T-cell (primary cell): Measurements from ENCODE around the gene TARBP1. TPM values are rescaled to one million over a fixed set of nuclear protein-coding genes. Genes with fewer than 3 reads are reported as not detected.

Experiments
- ATAC-seq, 4 experiments: fragments of 200-7000 bp in 3 of 4; fragments of 150-1000 bp in 1 of 4; cut with Tn5 transposase; replicated peaks in 1 of 4; 1 replicate in 3 of 4; 2 replicates in 1 of 4; pipeline ENCODE4 v1.10.0; 2021; ENCODE audit warnings: moderate library complexity in 3 of 4, mild to moderate bottlenecking in 2 of 4, moderate number of reproducible peaks in 1 of 4
- CTCF ChIA-PET, 2 donors: fragments of 300-600 bp; sonication (Branson Sonifier 250); formaldehyde crosslinking; loops; one replicate each; lab custom pipeline; 2022; ENCODE audit warnings: antibody characterized with exemption in 2 of 2; lab: Charles Lee
- POLR2A ChIA-PET, 2 donors: fragments of 300-600 bp; sonication (Branson Sonifier 250); formaldehyde crosslinking; loops; one replicate each; lab custom pipeline; 2022; ENCODE audit warnings: antibody characterized with exemption in 2 of 2; lab: Charles Lee
- DNase-seq, 35 experiments: peaks; one replicate each; pipeline versions ENCODE4 v3.0.0 to v3.0.0-alpha.2; 2013 to 2023
- H3K27ac ChIP-seq: one replicate; pipeline ENCODE4 v1.5.1; 2013; ENCODE audit warnings: low read length
- H3K27me3 ChIP-seq, 2 experiments: replicated peaks in 1 of 2; 1 replicate in 1 of 2; 2 replicates in 1 of 2; pipeline versions ENCODE4 v1.6.1 to v1.7.0; 2013; ENCODE audit warnings: low read length in 1 of 2, mixed read lengths in 1 of 2; ENCODE audit not compliant: control insufficient read depth in 2 of 2, insufficient read depth in 2 of 2; ENCODE audit errors: extremely low read depth in 1 of 2
- H3K36me3 ChIP-seq, 2 donors: 1 replicate in 1 of 2; 2 replicates in 1 of 2; pipeline versions ENCODE4 v1.6.1 to v1.7.0; 2013; ENCODE audit warnings: low read length in 1 of 2; ENCODE audit not compliant: control insufficient read depth in 2 of 2, insufficient read depth in 1 of 2; ENCODE audit errors: extremely low read depth in 1 of 2
- H3K4me1 ChIP-seq, 2 experiments: 1 replicate in 1 of 2; 2 replicates in 1 of 2; pipeline versions ENCODE4 v1.6.1 to v1.7.0; 2013; ENCODE audit warnings: low read length in 2 of 2, mixed read lengths in 1 of 2; ENCODE audit not compliant: insufficient read depth in 2 of 2, control insufficient read depth in 1 of 2; ENCODE audit errors: extremely low read depth in 1 of 2
- H3K4me3 ChIP-seq, 2 donors: 1 replicate in 1 of 2; 2 replicates in 1 of 2; pipeline versions ENCODE4 v1.5.1 to v1.7.0; 2013; ENCODE audit warnings: mild to moderate bottlenecking in 2 of 2, low read length in 1 of 2, moderate library complexity in 1 of 2; ENCODE audit not compliant: control insufficient read depth in 1 of 2; ENCODE audit errors: extremely low read depth in 1 of 2
- H3K9me3 ChIP-seq: 2 replicates; pipeline ENCODE4 v1.7.0; 2013
- H3K27ac Mint-ChIP-seq, 2 donors: one replicate each; pipeline ENCODE4 v1.8.0; 2020 to 2021; ENCODE audit warnings: mild to moderate bottlenecking in 2 of 2, mixed read lengths in 2 of 2
- H3K27me3 Mint-ChIP-seq, 2 donors: one replicate each; pipeline ENCODE4 v1.8.0; 2021 to 2022; ENCODE audit warnings: mixed read lengths in 2 of 2
- H3K36me3 Mint-ChIP-seq: one replicate; pipeline ENCODE4 v1.8.0; 2021; ENCODE audit warnings: mixed read lengths
- H3K4me1 Mint-ChIP-seq, 3 donors: one replicate each; pipeline ENCODE4 v1.8.0; 2020 to 2022; ENCODE audit warnings: mixed read lengths in 3 of 3, mild to moderate bottlenecking in 1 of 3
- H3K4me3 Mint-ChIP-seq, 3 donors: one replicate each; pipeline ENCODE4 v1.8.0; 2020 to 2022; ENCODE audit warnings: mild to moderate bottlenecking in 3 of 3, mixed read lengths in 3 of 3, moderate library complexity in 3 of 3
- H3K9me3 Mint-ChIP-seq, 3 donors: one replicate each; pipeline ENCODE4 v1.8.0; 2020 to 2022; ENCODE audit warnings: mixed read lengths in 3 of 3
- WGBS: methylation state at CpG from one replicate; pipeline ENCODE4 v1.1.5; 2013; ENCODE audit warnings: missing lambda C conversion rate; ENCODE audit not compliant: insufficient coverage; 5-methylcytosine and 5-hydroxymethylcytosine counted together
- total RNA-seq, 35 experiments: library from RNA in 6 of 35; stranded (reverse) in 6 of 35; fragments of 120-200 nt in 1 of 35; gene quantifications; one replicate each; pipeline versions ENCODE4 v1.2.1 to v1.2.4 and lab custom pipeline; 2013 to 2026

Gene TARBP1
- total RNA-seq, 5 donors from 2014 or later (not counting 1 experiment from before 2014, with no cell fraction given): 33.9 to 60.7 (median 40.6) TPM

- CTCF ChIA-PET: no interaction called here
- no peak for ATAC-seq
- Mint-ChIP-seq H3K9me3 (no peaks in the 10 kb centered on the region), H3K36me3 (no peaks in the 10 kb centered on the region), H3K4me3 (no peak overlapping the region), H3K27me3 (peaks cover 0 to 4% of the 10 kb centered on the region in 2 donors), H3K27ac (no peak overlapping the region), H3K4me1 (no peaks in the 10 kb centered on the region)
- POLR2A ChIA-PET: interaction anchor here in 1 of 2 donors (0.7 kb wide), 1 partner anchor 9 kb away, joined by 3 read pairs; no protein-coding TSS in a partner anchor
- H3K4me3 ChIP-seq: no peak overlapping the region
- no peak for DNase-seq
- H3K4me1 ChIP-seq: no peaks in the 10 kb centered on the region
- H3K27me3 ChIP-seq: peaks cover 0 to 3% of the 10 kb centered on the region in 2 experiments
- H3K9me3 ChIP-seq: no peaks in the 10 kb centered on the region
- no peaks in the 10 kb centered on the region for H3K36me3 ChIP-seq
- no peak overlapping the region for H3K27ac ChIP-seq
- no CpG with 5 or more reads among the region's 3 CpGs for WGBS
Observed at GRCh38 chr1:234515821-234516241, 36.9 kb upstream of the TARBP1 start.

GRCh38 chr1:234515411-234515810 is 36.4 kb upstream of the TARBP1 start:
- no peak overlapping the region for H3K4me3 Mint-ChIP-seq

GRCh38 chr1:234512451-234512861 is 33.5 kb upstream of the TARBP1 start:
- Mint-ChIP-seq H3K27ac (no peak overlapping the region), H3K27me3 (peaks cover 0 to 6% of the 10 kb centered on the region in 2 donors), H3K36me3 (no peaks in the 10 kb centered on the region), H3K4me1 (no peaks in the 10 kb centered on the region), H3K9me3 (no peaks in the 10 kb centered on the region), H3K4me3 (no peak overlapping the region)
- Histone ChIP-seq H3K36me3 (no peaks in the 10 kb centered on the region), H3K4me3 (no peak overlapping the region), H3K4me1 (no peaks in the 10 kb centered on the region), H3K27ac (no peak overlapping the region), H3K27me3 (peaks cover 0 to 14% of the 10 kb centered on the region in 2 experiments), H3K9me3 (no peaks in the 10 kb centered on the region)
- CTCF ChIA-PET: no interaction called here
- POLR2A ChIA-PET: no interaction called here
- DNase-seq: no peak
- no peak for ATAC-seq
- WGBS: 76% methylated on average over 2 of the region's 5 CpGs

More at GRCh38 chr1:234515411-234515810, 36.4 kb upstream of the TARBP1 start:
- Mint-ChIP-seq H3K4me1 (no peaks in the 10 kb centered on the region), H3K36me3 (no peaks in the 10 kb centered on the region), H3K27ac (no peak overlapping the region), H3K27me3 (peaks cover 0 to 4% of the 10 kb centered on the region in 2 donors), H3K9me3 (no peaks in the 10 kb centered on the region)
- no peak for ATAC-seq
- no peaks in the 10 kb centered on the region for H3K36me3 ChIP-seq
- no peaks in the 10 kb centered on the region for H3K9me3 ChIP-seq
- no peak for DNase-seq
- ChIA-PET CTCF (no interaction called here), POLR2A (interaction anchor here in 1 of 2 donors (0.7 kb wide), 2 partner anchors 9 to 14 kb away, joined by 3 read pairs; no protein-coding TSS in a partner anchor)
- peaks cover 0 to 3% of the 10 kb centered on the region in 2 experiments for H3K27me3 ChIP-seq
- no peaks in the 10 kb centered on the region for H3K4me1 ChIP-seq
- no peak overlapping the region for H3K4me3 ChIP-seq
- no CpG with 5 or more reads among the region's 2 CpGs for WGBS
- no peak overlapping the region for H3K27ac ChIP-seq

GRCh38 chr1:234509457-234510328 is 30.7 kb upstream of the TARBP1 start:
- Mint-ChIP-seq H3K36me3 (no peaks in the 10 kb centered on the region), H3K4me1 (no peaks in the 10 kb centered on the region), H3K4me3 (no peak overlapping the region), H3K9me3 (no peaks in the 10 kb centered on the region), H3K27me3 (peaks cover 0 to 8% of the 10 kb centered on the region in 2 donors), H3K27ac (no peak overlapping the region)
- H3K9me3 ChIP-seq: no peaks in the 10 kb centered on the region
- no peak overlapping the region for H3K27ac ChIP-seq
- H3K4me1 ChIP-seq: no peaks in the 10 kb centered on the region
- ChIA-PET CTCF (interaction anchor here in 1 of 2 donors (0.6 kb wide), 1 partner anchor 593 kb away, joined by 6 read pairs; no protein-coding TSS in a partner anchor), POLR2A (interaction anchor here in 1 of 2 donors (0.5 to 0.6 kb wide), 2 partner anchors 21 to 810 kb away, joined by 4 read pairs; no protein-coding TSS in a partner anchor)
- H3K36me3 ChIP-seq: no peaks in the 10 kb centered on the region
- H3K27me3 ChIP-seq: peaks cover 0 to 14% of the 10 kb centered on the region in 2 experiments
- ATAC-seq: no peak
- WGBS: 70% methylated on average over 7 of the region's 9 CpGs
- H3K4me3 ChIP-seq: no peak overlapping the region
- no peak for DNase-seq

GRCh38 chr1:234507626-234508387 is 28.8 kb upstream of the TARBP1 start:
- H3K36me3 Mint-ChIP-seq: no peaks in the 10 kb centered on the region
- H3K9me3 Mint-ChIP-seq: no peaks in the 10 kb centered on the region
- H3K27me3 ChIP-seq: peaks cover 0 to 11% of the 10 kb centered on the region in 2 experiments
- H3K4me3 ChIP-seq: no peak overlapping the region
- H3K36me3 ChIP-seq: no peaks in the 10 kb centered on the region
- H3K27ac ChIP-seq: no peak overlapping the region
- ChIA-PET CTCF (interaction anchor here in 1 of 2 donors (0.5 to 0.6 kb wide), 2 partner anchors 11 to 594 kb away, joined by 3 to 5 read pairs; no protein-coding TSS in a partner anchor), POLR2A (interaction anchor here (0.6 to 0.8 kb wide), 3 partner anchors 19 to 995 kb away, joined by 4 to 5 read pairs (median 5); no protein-coding TSS in a partner anchor)
- ATAC-seq: no peak
- no peak overlapping the region for H3K27ac Mint-ChIP-seq
- no peak overlapping the region for H3K4me3 Mint-ChIP-seq
- no peaks in the 10 kb centered on the region for H3K4me1 ChIP-seq
- WGBS: 96% methylated on average over 4 of the region's 11 CpGs
- DNase-seq: no peak
- peaks cover 0 to 8% of the 10 kb centered on the region in 2 donors for H3K27me3 Mint-ChIP-seq
- H3K4me1 Mint-ChIP-seq: no peaks in the 10 kb centered on the region
- H3K9me3 ChIP-seq: no peaks in the 10 kb centered on the region

GRCh38 chr1:234507089-234507488 is 28.1 kb upstream of the TARBP1 start:
- H3K27ac ChIP-seq: no peak overlapping the region
- Mint-ChIP-seq H3K27me3 (peaks cover 0 to 7% of the 10 kb centered on the region in 2 donors), H3K27ac (no peak overlapping the region), H3K36me3 (no peaks in the 10 kb centered on the region), H3K9me3 (no peaks in the 10 kb centered on the region), H3K4me3 (no peak overlapping the region), H3K4me1 (no peaks in the 10 kb centered on the region)
- no peaks in the 10 kb centered on the region for H3K36me3 ChIP-seq
- no peak overlapping the region for H3K4me3 ChIP-seq
- no peaks in the 10 kb centered on the region for H3K4me1 ChIP-seq
- WGBS: no CpG with 5 or more reads among the region's 2 CpGs
- H3K9me3 ChIP-seq: no peaks in the 10 kb centered on the region
- ChIA-PET CTCF (no interaction called here), POLR2A (interaction anchor here in 1 of 2 donors (0.6 kb wide), 2 partner anchors 19 to 186 kb away, joined by 4 to 7 read pairs; no protein-coding TSS in a partner anchor)
- no peak for ATAC-seq
- H3K27me3 ChIP-seq: peaks cover 0 to 11% of the 10 kb centered on the region in 2 experiments
- DNase-seq: no peak
